Uterus (tissue), 2 donors: Measurements from ENCODE around the gene RASA4.
"Not testable (repeated sequence)": the region's sequence is repeated elsewhere in the genome, so short reads cannot be mapped to it uniquely, and the experiment has no call there.

Source experiments
- POLR2A ChIP-seq, 2 donors: fragments of 450-650 bp; IDR thresholded peaks; one replicate each; pipeline ENCODE4 v1.6.1; 2016; ENCODE audit warnings: antibody characterized with exemption in 2 of 2, mild to moderate bottlenecking in 1 of 2, moderate library complexity in 1 of 2
- TF ChIP-seq, protein P1 (sequence below), 4 experiments: fragments of 200-600 bp in 2 of 4; fragments of 450-650 bp in 2 of 4; sonication (generic) in 2 of 4; IDR thresholded peaks; one replicate each; pipeline ENCODE4 v1.5.1; 2016 to 2019; ENCODE audit warnings: antibody characterized with exemption in 4 of 4, mild to moderate bottlenecking in 2 of 4, moderate library complexity in 1 of 4

DNA sequence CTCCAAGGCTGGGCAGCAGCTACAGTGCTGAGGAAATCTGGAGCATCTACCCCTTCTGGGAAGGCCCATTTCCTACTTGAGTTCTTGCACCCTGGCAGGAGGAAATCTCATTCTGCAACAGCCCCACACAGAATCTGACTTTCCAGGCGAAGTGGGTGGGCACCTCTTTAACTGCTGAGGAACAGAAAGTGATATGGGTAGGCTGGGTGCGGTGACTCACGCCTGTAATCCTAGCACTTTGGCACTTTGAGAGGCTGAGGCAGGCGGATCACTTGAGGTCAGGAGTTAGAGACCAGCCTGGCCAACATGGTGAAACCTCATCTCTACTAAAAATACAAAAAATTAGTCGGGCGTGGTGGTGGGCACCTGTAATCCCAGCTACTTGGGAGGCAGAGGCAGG is 41.9 kb downstream of the RASA4 start:
- TF ChIP-seq, protein P1, sequence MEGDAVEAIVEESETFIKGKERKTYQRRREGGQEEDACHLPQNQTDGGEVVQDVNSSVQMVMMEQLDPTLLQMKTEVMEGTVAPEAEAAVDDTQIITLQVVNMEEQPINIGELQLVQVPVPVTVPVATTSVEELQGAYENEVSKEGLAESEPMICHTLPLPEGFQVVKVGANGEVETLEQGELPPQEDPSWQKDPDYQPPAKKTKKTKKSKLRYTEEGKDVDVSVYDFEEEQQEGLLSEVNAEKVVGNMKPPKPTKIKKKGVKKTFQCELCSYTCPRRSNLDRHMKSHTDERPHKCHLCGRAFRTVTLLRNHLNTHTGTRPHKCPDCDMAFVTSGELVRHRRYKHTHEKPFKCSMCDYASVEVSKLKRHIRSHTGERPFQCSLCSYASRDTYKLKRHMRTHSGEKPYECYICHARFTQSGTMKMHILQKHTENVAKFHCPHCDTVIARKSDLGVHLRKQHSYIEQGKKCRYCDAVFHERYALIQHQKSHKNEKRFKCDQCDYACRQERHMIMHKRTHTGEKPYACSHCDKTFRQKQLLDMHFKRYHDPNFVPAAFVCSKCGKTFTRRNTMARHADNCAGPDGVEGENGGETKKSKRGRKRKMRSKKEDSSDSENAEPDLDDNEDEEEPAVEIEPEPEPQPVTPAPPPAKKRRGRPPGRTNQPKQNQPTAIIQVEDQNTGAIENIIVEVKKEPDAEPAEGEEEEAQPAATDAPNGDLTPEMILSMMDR (IDR thresholded peaks at IDR 0.05): not testable (repeated sequence)
- not testable (repeated sequence) for TF ChIP-seq POLR2A (IDR thresholded peaks at IDR 0.05)
